GM19239 (cell line): ENCODE data around the gene DLX1.
"Not testable (repeated sequence)": the region's sequence is repeated elsewhere in the genome, so short reads cannot be mapped to it uniquely, and the experiment has no call there.

Experiments used
- DNase-seq: peaks from one replicate; pipeline ENCODE4 v3.0.0; 2011; ENCODE audit warnings: low spot score; ENCODE audit not compliant: insufficient read length
- FAIRE-seq: peaks from 2 replicates; lab custom pipeline; 2011; peaks lifted over from hg19 to GRCh38; lab: Jason Lieb, UNC

DLX1 gene

GRCh38 chr2:172062402-172063004 is 22.8 kb upstream of the DLX1 start:
- no peak for DNase-seq
- FAIRE-seq = no peak

- FAIRE-seq (no peak), DNase-seq (no peak)
Observed at GRCh38 chr2:172063446-172063845, 21.9 kb upstream of the DLX1 start.

GRCh38 chr2:172065111-172065510 is 20.2 kb upstream of the DLX1 start:
- no peak for FAIRE-seq
- no peak for DNase-seq

GRCh38 chr2:172066394-172066886 is 18.9 kb upstream of the DLX1 start:
- no peak for DNase-seq
- no peak for FAIRE-seq

- not testable (repeated sequence) for DNase-seq, FAIRE-seq
Observed at GRCh38 chr2:172067905-172068304, 17.4 kb upstream of the DLX1 start.

- no peak for FAIRE-seq
- DNase-seq = no peak
Observed at GRCh38 chr2:172070936-172071335, 14.4 kb upstream of the DLX1 start.

- no peak for FAIRE-seq
Observed at GRCh38 chr2:172072303-172072702, 13.0 kb upstream of the DLX1 start.

GRCh38 chr2:172072706-172073105 is 12.6 kb upstream of the DLX1 start:
- DNase-seq (no peak), FAIRE-seq (no peak)

More at GRCh38 chr2:172072303-172072702, 13.0 kb upstream of the DLX1 start:
- DNase-seq = no peak

- no peak for FAIRE-seq
- DNase-seq = no peak
Observed at GRCh38 chr2:172073518-172073917, 11.8 kb upstream of the DLX1 start.

- DNase-seq (no peak), FAIRE-seq (no peak)
Observed at GRCh38 chr2:172074254-172074653, 11.1 kb upstream of the DLX1 start.

GRCh38 chr2:172079416-172079815 is 5.9 kb upstream of the DLX1 start:
- DNase-seq (no peak), FAIRE-seq (no peak)

- no peak for FAIRE-seq
- DNase-seq = no peak
Observed at GRCh38 chr2:172079838-172080640, 5.3 kb upstream of the DLX1 start.

- no peak for FAIRE-seq
- DNase-seq = no peak
Observed at GRCh38 chr2:172080641-172081220, 4.6 kb upstream of the DLX1 start.

- DNase-seq (no peak), FAIRE-seq (no peak)
Observed at GRCh38 chr2:172081221-172082022, 3.9 kb upstream of the DLX1 start.

GRCh38 chr2:172082105-172082943 is 3.0 kb upstream of the DLX1 start:
- FAIRE-seq = no peak
- DNase-seq = no peak

- no peak for DNase-seq
- no peak for FAIRE-seq
Observed at GRCh38 chr2:172082944-172083627, 2.2 kb upstream of the DLX1 start.

GRCh38 chr2:172083628-172084394 is 1.5 kb upstream of the DLX1 start:
- DNase-seq (no peak), FAIRE-seq (no peak)

- FAIRE-seq (no peak), DNase-seq (no peak)
Observed at GRCh38 chr2:172084395-172084644, 987 bp upstream of the DLX1 start.
